Measurements from ENCODE around the gene PPM1H. TPM values are rescaled to one million over a fixed set of nuclear protein-coding genes. Genes with fewer than 3 reads are reported as not detected.

Gene PPM1H
- total RNA-seq, 4 donors from 2014 or later, result 0.46 to 3.4 (median 1.3) TPM

DNA sequence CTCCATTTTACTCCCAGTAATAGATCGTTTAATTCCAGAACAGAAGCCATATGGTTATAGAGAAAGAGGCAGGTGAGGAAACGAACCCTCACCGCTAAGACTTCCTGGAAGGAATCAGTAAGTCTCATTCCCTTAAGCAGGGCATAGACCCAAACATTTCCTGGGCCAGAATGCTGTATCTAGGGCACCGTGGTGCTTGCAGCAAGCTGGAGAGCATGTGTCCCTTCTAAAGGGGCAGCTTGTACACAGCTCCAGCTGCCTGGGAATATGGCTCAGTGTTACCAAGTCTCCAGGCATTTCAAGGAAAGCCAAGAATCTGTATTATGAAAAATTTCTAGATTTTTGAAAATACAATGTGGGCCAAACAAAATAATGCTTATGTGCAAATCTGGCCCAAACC, 73.4 kb downstream of the PPM1H start:
- H3K27ac ChIP-seq, result peak overlapping the region in 2 of 4 donors; percentile 29 to 52
- DNase-seq (no peak), ATAC-seq (peak in 1 of 2 donors; percentile 42)
- intact Hi-C loops (cut with DNase I; ENCODE audit: low total_unique reads) (no loop called here), in situ Hi-C loops (cut with MboI; ENCODE audit: low sequenced_read_pairs in 4 of 4) (no loop called here)
- H3K27me3 ChIP-seq, result no peaks in the 10 kb centered on the region
- no peaks in the 10 kb centered on the region for H3K36me3 ChIP-seq
- no peak overlapping the region for H3K4me3 ChIP-seq
- no peak for TF ChIP-seq POLR2A (IDR thresholded peaks at IDR 0.05)
- TF ChIP-seq, protein P1, sequence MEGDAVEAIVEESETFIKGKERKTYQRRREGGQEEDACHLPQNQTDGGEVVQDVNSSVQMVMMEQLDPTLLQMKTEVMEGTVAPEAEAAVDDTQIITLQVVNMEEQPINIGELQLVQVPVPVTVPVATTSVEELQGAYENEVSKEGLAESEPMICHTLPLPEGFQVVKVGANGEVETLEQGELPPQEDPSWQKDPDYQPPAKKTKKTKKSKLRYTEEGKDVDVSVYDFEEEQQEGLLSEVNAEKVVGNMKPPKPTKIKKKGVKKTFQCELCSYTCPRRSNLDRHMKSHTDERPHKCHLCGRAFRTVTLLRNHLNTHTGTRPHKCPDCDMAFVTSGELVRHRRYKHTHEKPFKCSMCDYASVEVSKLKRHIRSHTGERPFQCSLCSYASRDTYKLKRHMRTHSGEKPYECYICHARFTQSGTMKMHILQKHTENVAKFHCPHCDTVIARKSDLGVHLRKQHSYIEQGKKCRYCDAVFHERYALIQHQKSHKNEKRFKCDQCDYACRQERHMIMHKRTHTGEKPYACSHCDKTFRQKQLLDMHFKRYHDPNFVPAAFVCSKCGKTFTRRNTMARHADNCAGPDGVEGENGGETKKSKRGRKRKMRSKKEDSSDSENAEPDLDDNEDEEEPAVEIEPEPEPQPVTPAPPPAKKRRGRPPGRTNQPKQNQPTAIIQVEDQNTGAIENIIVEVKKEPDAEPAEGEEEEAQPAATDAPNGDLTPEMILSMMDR (IDR thresholded peaks at IDR 0.05 in 4 of 5, conservative IDR thresholded peaks at IDR 0.05 in 1 of 5), result no peak
- peaks cover 2 to 40% of the 10 kb centered on the region in 2 donors for H3K4me1 ChIP-seq
- H3K9me3 ChIP-seq, result no peaks in the 10 kb centered on the region

DNA sequence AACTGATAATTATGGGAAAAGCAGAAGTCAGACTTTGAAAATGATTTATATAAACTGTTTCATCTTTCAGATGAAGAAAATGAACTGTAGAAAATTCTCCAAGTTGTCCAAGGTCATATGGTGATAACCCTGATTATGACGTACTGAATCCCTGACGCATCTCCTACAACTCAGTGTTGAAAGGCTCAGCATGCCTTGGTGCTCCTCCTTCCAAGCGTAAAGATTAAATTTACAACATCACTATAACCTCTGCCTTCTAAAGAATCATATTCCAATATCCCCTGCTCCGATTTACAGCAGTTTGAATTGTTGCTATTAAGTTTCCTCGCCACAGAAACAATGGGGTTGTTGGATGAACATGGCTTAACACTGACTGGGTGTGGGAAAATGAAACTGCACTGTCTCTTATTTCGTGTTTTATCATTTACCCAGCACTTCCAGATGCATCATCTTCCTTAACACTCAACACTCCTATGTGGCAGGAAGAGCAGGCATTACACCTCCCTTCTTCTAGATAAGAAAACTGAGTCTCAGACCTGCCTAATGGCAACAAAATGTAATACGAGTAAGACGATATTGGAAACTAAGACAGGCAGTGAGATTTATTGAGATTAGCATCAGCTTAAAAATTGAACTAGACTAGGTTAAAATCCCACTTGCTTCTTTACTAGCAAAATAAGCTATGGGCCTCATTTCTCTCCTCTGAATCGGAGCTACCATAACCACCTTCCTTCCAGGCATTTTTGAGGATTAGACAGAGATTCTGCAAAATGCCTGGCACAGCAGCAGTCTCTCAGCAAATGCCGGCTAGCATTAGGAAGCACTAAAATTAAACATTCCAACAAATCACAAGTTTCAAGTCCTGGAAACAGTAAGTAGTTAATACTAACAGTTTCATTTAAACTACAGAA, 74.2 kb downstream of the PPM1H start:
- DNase-seq, result no peak
- no peaks in the 10 kb centered on the region for H3K36me3 ChIP-seq
- peak overlapping the region in 2 of 4 donors; percentile 2 to 7 for H3K4me3 ChIP-seq
- no peak for TF ChIP-seq POLR2A (IDR thresholded peaks at IDR 0.05)
- TF ChIP-seq, protein P1 (IDR thresholded peaks at IDR 0.05 in 4 of 5, conservative IDR thresholded peaks at IDR 0.05 in 1 of 5), result no peak
- no peaks in the 10 kb centered on the region for H3K9me3 ChIP-seq
- intact Hi-C loops (cut with DNase I; ENCODE audit: low total_unique reads) (no loop called here), in situ Hi-C loops (cut with MboI; ENCODE audit: low sequenced_read_pairs in 4 of 4) (no loop called here)
- no peaks in the 10 kb centered on the region for H3K27me3 ChIP-seq
- peak overlapping the region in 2 of 4 donors; percentile 29 to 52 for H3K27ac ChIP-seq
- H3K4me1 ChIP-seq, result peaks cover 0 to 32% of the 10 kb centered on the region in 2 donors
- ATAC-seq, result no peak

DNA sequence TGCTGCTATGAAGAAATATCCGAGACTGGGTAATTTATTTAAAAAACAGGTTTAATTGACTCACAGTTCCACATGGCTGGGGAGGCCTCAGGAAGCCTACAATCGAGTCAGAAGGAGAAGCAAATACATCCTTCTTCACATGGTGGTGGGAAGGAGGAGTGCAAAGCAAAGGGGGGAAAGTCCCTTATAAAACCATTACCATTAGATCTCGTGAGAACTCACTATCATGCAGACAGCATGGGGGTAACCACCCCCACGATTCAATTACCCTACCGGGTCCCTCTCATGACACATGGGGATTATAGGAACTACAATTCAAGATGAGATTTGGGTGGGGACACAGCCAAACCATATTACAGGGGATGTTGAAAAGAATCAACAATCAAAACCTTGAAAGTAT, 74.9 kb downstream of the PPM1H start:
- Histone ChIP-seq H3K9me3 (no peaks in the 10 kb centered on the region), H3K4me3 (no peak overlapping the region), H3K27me3 (no peaks in the 10 kb centered on the region), H3K4me1 (peaks cover 0 to 24% of the 10 kb centered on the region in 2 donors), H3K27ac (peak overlapping the region in 2 of 4 donors; percentile 29 to 38), H3K36me3 (no peaks in the 10 kb centered on the region)
- TF ChIP-seq POLR2A (IDR thresholded peaks at IDR 0.05), result no peak
- TF ChIP-seq, protein P1 (IDR thresholded peaks at IDR 0.05 in 4 of 5, conservative IDR thresholded peaks at IDR 0.05 in 1 of 5), result no peak
- ATAC-seq, result no peak
- in situ Hi-C loops (cut with MboI; ENCODE audit: low sequenced_read_pairs in 4 of 4), result no loop called here
- no peak for DNase-seq
- intact Hi-C loops (cut with DNase I; ENCODE audit: low total_unique reads), result no loop called here

DNA sequence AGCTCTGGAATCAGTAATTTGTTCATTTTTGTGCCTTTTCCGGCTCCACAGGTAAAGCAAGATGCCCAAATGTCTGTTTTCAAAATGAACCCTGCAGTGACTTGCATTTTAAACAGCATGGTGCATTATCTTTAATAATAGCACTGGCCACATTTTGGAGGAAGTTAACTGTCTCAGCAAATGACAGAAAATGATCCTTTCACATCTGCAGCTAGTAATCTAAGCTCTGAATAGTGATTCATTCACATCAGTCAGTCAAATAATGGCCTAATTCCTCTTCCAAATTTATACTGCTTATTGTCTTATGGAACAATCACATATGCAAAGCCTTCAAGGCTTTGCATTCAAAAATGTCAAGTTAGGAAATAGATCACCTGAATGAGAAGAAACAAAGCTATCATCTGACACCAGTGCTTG, 75.6 kb downstream of the PPM1H start:
- no peak overlapping the region for H3K4me3 ChIP-seq
- TF ChIP-seq POLR2A (IDR thresholded peaks at IDR 0.05), result no peak
- TF ChIP-seq, protein P1 (IDR thresholded peaks at IDR 0.05 in 4 of 5, conservative IDR thresholded peaks at IDR 0.05 in 1 of 5), result no peak
- peak overlapping the region in 1 of 4 donors; percentile 29 for H3K27ac ChIP-seq
- no peaks in the 10 kb centered on the region for H3K36me3 ChIP-seq
- H3K9me3 ChIP-seq, result no peaks in the 10 kb centered on the region
- H3K27me3 ChIP-seq, result no peaks in the 10 kb centered on the region
- intact Hi-C loops (cut with DNase I; ENCODE audit: low total_unique reads) (no loop called here), in situ Hi-C loops (cut with MboI; ENCODE audit: low sequenced_read_pairs in 4 of 4) (no loop called here)
- DNase-seq (no peak), ATAC-seq (no peak)
- H3K4me1 ChIP-seq, result peaks cover 0 to 21% of the 10 kb centered on the region in 2 donors

Measured in gastrocnemius medialis (tissue), 4 donors.